ENCODE measurements around the gene BIRC6. TPM values are rescaled to one million over a fixed set of nuclear protein-coding genes. Genes with fewer than 3 reads are reported as not detected.
"Not testable (repeated sequence)": the region's sequence is repeated elsewhere in the genome, so short reads cannot be mapped to it uniquely, and the experiment has no call there.

Gene BIRC6
- total RNA-seq, 1 donor from 2014 or later, result 180 TPM

DNA sequence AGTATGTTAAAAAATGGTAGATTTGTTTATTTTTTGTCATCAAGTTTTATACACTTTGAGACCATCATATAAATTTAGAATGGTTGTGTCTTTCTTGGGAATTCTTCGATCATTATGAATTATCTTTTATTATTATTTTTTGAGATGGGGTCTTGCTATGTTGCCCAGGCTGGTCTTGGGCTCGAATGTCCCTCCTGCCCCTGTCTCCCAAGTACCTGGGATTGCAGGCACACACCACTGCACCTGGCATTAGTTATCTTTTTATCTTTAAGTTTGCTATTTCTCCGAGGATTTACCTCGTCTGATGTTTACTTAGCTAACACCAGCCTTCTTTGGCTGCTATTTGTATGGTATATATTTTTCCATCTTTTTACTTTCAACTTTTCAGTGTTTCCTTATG lies 100.0 kb downstream of the BIRC6 start:
- Mint-ChIP-seq H3K27me3 (no peaks in the 10 kb centered on the region), H3K36me3 (ENCODE audit: low read depth) (peaks cover 45% of the 10 kb centered on the region), H3K9me3 (no peaks in the 10 kb centered on the region), H3K4me3 (no peak overlapping the region), H3K4me1 (peaks cover 7% of the 10 kb centered on the region), H3K27ac (no peak overlapping the region)
- ChIA-PET CTCF (no interaction called here), POLR2A (no interaction called here)
- no peak for DNase-seq
- intact Hi-C loops (cut with micrococcal nuclease), result no loop called here
- no peak for ATAC-seq (ENCODE audit: low read depth)
- TF ChIP-seq, protein P1, sequence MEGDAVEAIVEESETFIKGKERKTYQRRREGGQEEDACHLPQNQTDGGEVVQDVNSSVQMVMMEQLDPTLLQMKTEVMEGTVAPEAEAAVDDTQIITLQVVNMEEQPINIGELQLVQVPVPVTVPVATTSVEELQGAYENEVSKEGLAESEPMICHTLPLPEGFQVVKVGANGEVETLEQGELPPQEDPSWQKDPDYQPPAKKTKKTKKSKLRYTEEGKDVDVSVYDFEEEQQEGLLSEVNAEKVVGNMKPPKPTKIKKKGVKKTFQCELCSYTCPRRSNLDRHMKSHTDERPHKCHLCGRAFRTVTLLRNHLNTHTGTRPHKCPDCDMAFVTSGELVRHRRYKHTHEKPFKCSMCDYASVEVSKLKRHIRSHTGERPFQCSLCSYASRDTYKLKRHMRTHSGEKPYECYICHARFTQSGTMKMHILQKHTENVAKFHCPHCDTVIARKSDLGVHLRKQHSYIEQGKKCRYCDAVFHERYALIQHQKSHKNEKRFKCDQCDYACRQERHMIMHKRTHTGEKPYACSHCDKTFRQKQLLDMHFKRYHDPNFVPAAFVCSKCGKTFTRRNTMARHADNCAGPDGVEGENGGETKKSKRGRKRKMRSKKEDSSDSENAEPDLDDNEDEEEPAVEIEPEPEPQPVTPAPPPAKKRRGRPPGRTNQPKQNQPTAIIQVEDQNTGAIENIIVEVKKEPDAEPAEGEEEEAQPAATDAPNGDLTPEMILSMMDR (IDR thresholded peaks at IDR 0.05), result no peak

DNA sequence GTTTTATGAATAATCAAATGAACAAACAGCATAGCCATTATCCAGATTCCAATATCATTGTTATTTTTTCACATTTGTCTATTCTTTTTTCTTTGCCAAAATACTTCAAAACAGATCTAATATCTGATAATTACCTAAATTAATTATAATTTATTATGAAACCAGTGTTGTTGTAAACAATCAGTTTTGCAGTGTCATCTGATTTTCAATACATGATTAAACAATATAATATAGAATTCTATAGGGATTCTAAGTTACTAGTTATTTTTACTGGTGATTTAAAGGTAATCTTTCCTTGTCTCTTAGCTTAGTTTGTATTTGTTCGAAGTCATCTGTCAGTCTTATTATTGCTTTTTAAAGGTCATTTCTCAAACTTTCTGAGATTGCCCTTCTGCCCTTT lies 101.0 kb downstream of the BIRC6 start:
- Mint-ChIP-seq H3K27me3 (no peaks in the 10 kb centered on the region), H3K4me1 (peaks cover 4% of the 10 kb centered on the region), H3K27ac (no peak overlapping the region), H3K9me3 (no peaks in the 10 kb centered on the region), H3K4me3 (no peak overlapping the region), H3K36me3 (ENCODE audit: low read depth) (peaks cover 49% of the 10 kb centered on the region)
- POLR2A ChIA-PET, result no interaction called here
- no peak for ATAC-seq (ENCODE audit: low read depth)
- CTCF ChIA-PET, result no interaction called here
- no peak for DNase-seq
- TF ChIP-seq, protein P1 (IDR thresholded peaks at IDR 0.05), result no peak
- intact Hi-C loops (cut with micrococcal nuclease), result no loop called here

DNA sequence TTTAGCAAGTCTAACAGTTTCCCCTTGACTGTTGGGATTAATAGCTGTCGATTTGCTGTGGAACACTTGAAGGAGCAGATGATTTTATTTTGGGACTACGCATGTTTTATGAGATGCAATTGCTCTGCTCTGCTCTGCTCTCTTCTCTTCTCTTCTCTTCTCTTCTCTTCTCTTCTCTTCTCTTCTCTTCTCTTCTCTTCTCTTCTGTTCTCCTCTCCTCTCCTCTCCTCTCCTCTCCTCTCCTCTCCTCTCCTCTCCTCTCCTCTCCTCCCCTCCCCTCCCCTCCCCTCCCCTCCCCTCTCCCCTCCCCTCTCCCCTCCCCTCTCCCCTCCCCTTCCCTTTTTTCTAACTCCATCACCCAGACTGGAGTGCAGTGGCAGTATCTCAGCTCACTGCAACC lies 104.0 kb downstream of the BIRC6 start:
- CTCF ChIA-PET; intact Hi-C loops (cut with micrococcal nuclease); DNase-seq; H3K4me3 Mint-ChIP-seq; ATAC-seq (ENCODE audit: low read depth); H3K9me3 Mint-ChIP-seq; H3K27me3 Mint-ChIP-seq; POLR2A ChIA-PET; H3K4me1 Mint-ChIP-seq; H3K27ac Mint-ChIP-seq: not testable (repeated sequence)
- H3K36me3 Mint-ChIP-seq (ENCODE audit: low read depth), result peaks cover 59% of the 10 kb centered on the region

DNA sequence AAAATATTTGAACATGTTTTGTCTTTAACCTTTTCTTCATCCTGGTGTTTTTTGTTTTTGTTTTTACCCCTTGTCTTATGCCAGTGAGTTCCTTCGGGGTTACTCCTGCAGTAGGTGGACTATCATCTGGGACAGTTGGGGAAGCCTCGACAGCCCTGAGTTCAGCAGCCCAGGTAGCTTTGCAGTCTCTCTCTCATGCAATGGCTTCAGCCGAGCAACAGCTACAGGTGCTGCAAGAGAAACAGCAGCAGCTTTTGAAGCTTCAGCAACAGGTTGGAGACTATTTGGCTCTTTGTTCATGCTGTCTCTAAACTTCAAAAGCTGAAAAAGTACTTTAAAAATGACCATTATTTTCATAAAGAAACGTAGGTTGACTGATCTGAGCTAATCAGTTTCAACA lies 106.3 kb downstream of the BIRC6 start:
- ChIA-PET CTCF (no interaction called here), POLR2A (no interaction called here)
- DNase-seq (no peak), ATAC-seq (ENCODE audit: low read depth) (no peak)
- H3K4me3 Mint-ChIP-seq, result no peak overlapping the region
- no peaks in the 10 kb centered on the region for H3K27me3 Mint-ChIP-seq
- intact Hi-C loops (cut with micrococcal nuclease), result no loop called here
- H3K4me1 Mint-ChIP-seq, result peaks cover 3% of the 10 kb centered on the region
- no peak overlapping the region for H3K27ac Mint-ChIP-seq
- no peaks in the 10 kb centered on the region for H3K9me3 Mint-ChIP-seq
- peaks cover 61% of the 10 kb centered on the region for H3K36me3 Mint-ChIP-seq (ENCODE audit: low read depth)
- TF ChIP-seq, protein P1 (IDR thresholded peaks at IDR 0.05), result no peak

DNA sequence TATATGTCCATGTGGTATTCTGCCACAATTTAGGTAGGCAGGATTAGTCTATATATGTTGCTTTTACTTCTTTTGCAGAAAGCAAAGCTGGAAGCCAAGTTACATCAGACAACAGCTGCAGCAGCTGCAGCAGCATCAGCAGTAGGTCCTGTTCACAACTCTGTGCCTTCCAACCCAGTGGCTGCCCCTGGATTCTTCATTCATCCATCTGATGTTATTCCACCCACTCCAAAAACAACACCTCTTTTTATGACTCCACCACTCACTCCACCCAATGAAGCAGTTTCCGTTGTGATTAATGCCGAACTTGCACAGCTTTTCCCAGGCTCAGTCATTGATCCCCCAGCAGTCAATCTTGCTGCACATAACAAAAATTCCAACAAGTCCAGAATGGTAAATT lies 107.6 kb downstream of the BIRC6 start:
- TF ChIP-seq, protein P1 (IDR thresholded peaks at IDR 0.05), result no peak
- intact Hi-C loops (cut with micrococcal nuclease), result no loop called here
- H3K4me3 Mint-ChIP-seq, result no peak overlapping the region
- H3K27ac Mint-ChIP-seq, result no peak overlapping the region
- POLR2A ChIA-PET, result no interaction called here
- CTCF ChIA-PET, result no interaction called here
- ATAC-seq (ENCODE audit: low read depth), result no peak
- no peaks in the 10 kb centered on the region for H3K9me3 Mint-ChIP-seq
- H3K4me1 Mint-ChIP-seq, result no peaks in the 10 kb centered on the region
- H3K36me3 Mint-ChIP-seq (ENCODE audit: low read depth), result peaks cover 67% of the 10 kb centered on the region
- DNase-seq, result no peak
- no peaks in the 10 kb centered on the region for H3K27me3 Mint-ChIP-seq

DNA sequence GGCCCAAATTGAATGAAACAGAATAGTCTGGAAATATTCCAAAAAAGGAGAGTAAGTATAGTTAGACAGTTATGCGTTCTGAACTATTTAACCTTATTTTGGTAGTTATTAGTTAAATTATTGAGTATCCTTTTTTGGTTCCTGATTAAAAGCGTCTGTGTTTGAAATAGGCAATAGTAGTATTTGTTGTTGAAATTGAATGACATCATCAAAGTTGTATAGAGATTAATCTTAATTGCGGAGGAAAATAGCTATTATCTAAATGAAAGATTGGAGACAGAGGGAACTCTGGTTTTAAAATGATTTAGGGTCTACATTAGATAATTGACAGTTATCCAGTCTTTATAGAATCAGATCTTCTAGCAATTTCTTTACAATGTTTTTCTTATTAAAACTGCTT lies 115.8 kb downstream of the BIRC6 start:
- Mint-ChIP-seq H3K27me3 (no peaks in the 10 kb centered on the region), H3K27ac (no peak overlapping the region), H3K4me3 (no peak overlapping the region), H3K9me3 (no peaks in the 10 kb centered on the region), H3K36me3 (ENCODE audit: low read depth) (peaks cover 70% of the 10 kb centered on the region), H3K4me1 (no peaks in the 10 kb centered on the region)
- intact Hi-C loops (cut with micrococcal nuclease), result no loop called here
- TF ChIP-seq, protein P1 (IDR thresholded peaks at IDR 0.05), result no peak
- POLR2A ChIA-PET, result no interaction called here
- CTCF ChIA-PET, result no interaction called here
- ATAC-seq (ENCODE audit: low read depth), result no peak
- no peak for DNase-seq
